GM11168 (cell line): ENCODE measurements around the gene CLTCL1.

Experiments used
- in situ Hi-C: fragments of 300-500 bp; cut with MboI; formaldehyde crosslinking; loops from one replicate; pipeline ENCODE4 v1.12.0; 2022; ENCODE audit warnings: low sequenced_read_pairs; ENCODE audit not compliant: unreplicated experiment

Gene CLTCL1

DNA sequence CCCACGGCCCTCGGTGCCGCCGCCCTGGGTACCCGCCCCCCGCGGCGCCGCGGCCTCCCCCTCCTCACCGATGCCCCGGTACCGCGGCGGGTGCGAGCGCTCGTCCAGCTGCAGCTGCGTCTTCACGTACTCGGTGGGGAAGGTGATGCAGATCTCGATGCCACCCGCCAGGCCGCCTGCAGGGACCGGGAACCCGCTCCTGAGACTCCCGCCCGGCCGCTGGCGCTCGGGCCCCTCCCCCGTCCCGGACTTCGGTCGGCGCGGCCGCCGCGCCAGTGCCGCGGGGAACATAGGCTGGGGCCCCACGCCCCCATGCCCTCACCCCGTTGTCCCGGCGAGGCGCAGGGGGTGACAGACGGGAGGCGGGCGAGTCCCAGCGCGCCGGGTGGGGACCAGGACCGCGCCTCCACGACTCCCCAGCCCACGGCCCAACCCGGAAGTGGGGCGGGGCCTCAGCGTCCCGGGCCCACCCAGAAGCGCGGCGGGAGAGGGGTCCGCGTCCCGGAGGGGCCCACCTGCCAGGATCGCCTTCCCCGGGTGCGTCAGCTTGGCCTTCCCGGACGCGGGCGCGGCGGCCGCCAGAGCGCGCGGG is 113.4 kb downstream of the CLTCL1 start:
- in situ Hi-C loops, result no loop called here

DNA sequence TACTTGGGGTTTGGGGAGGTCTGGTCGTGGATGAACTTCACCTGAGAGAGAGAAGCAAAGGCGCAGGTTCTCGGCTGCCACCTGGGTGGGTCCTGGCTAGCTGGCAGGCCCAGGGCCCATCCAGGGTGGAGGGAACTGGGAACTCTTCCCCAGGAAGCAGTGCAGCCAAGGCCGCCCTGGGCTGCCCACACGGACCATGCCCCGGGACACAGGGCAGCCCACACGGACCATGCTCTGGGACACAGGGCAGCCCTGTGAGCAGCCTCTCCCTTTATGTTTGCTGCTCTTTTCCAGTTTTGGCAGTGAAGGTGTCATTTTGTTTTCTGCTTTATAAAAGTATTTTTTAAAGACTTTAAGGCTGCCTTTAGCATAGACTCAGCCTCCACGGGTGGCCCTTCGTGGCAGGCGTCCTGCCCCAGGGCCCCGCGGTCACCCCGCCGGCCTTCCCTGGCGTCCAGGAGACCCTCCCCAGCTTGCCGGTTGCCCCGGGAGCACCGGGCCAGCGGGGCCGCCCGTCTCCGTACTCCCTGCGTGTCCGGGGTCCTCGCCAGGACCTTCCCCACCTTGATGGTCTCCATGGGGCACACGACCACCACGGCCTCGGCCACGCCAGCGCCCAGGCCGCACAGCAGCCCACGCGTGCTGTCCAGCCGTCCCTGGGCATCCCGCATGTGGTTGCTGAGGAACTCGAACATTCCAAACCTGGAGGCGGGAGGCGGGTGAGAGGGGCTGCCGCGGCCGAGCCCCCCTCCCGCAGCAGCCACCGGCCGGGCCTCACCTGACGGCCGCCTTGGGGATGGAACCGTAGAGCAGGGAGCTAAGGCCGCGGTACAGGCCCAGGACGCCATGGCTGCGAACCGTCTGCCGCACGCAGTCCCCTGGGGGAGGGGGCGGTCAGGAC is 114.1 kb downstream of the CLTCL1 start:
- in situ Hi-C loops, result no loop called here

DNA sequence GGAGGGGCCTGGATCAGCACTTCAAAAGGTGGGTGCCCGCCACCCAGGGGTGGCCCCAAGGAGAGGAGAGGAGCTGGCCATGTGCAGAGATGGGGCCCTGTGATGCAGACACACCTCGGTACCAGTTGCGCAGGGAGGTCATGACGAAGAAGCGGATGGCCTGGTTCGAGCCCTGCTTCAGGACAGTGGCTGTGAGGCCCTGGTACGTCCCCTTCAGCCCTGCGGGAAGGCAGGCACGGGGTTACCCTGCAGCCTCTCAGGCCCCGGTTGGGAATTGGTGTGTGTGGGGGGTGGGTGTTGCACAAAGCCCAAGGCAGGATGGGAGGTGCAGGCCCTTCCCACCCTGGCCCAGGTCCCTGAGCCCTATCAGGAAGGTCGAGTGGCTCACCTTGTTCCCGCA is 114.8 kb downstream of the CLTCL1 start:
- in situ Hi-C loops, result no loop called here

DNA sequence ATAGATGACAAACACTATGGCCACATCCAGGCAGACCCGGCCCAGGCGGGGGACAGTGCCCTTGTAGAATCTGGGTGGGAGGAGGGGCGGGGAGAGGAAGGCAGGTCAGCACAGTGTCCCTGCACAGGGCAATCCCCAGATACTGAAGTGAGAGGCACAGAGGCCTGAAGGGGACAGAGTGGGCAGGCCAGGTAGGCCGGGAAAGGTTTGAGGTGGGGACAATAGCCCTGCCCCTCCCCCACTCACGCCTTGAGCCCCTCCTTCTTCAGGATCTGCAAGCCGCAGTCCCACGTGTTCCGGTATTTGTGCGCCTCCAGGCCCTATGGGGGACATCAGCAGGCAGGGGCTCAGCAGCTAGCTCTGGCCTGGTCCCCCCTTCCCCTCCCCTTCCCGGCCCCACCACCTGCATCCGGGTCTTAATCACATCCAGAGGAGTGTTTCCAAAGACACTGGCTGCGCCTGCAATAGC is 115.3 kb downstream of the CLTCL1 start:
- in situ Hi-C loops, result no loop called here

- in situ Hi-C loops, result no loop called here
Observed at GRCh38 chr22:19175602-19176174, 115.8 kb downstream of the CLTCL1 start.

DNA sequence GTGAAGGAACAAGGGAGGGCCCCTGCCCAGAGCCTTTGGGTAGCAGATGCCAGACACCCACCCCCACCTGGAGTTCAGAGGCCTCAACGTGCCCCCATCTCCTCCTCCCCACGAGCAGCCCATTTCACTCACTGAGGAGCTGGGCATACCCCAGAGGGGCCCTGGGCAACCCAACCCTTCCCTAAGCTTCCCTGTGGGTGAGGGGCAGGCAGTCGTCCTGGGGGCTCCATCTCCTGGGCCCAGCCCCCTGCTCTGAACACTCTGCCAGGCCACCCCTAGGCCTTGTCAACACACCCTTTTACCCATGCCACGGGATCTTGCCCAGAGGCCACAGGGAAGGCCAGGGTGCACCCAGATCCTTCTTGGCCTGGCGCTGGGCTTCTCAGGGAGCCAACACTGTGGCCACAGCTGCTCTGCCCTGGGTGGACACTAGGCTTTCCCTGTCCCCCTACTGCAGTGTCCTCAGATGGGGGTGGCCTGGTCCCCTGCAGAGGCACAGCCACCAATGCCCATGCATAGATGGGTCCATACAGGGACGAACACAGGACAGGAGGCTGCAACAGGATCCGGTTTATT is 116.4 kb downstream of the CLTCL1 start:
- in situ Hi-C loops, result no loop called here

DNA sequence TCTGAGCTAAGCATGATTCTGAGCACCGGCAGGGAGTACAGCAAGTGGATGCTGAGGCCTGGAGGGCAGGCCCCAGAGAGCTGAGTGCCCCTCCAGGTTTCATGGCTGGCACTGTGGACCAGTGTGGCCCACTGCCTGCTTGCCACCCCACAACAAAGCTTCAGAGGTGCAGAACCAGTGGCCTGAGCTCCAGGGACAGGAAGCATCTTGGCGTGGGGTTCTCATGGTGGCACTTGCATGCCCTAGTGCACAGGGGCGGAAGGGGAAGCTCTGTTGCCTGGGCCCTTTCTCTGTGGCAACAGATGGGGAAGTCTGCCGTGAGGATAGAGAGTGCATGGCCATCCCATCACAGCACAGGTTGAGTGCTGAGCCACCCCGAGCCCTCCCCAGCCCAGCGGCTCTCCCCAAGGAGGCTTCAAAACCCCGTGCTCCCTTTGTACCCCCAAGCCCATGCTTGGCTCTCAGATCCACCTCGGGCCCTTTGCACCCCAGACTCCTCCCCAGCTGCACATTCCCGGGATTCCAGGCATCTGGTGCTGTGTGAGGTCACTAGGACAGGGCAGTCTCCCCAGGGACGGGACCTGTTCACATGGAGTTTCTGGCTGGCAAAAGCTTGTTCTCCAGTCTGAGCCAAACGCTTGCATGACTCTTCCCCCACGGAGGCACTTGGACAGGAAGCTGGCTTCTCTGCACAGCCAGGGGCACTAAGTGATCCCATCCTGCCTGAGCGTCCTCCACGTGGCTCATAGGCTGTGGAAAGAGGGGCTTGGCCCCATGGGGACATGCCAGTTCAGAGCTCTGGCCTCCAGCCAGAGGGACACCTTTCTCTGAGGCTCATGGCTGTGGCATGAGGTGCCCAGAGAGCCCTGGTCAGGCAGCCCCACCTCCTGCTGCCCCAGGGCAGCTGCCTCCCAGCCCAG is 117.2 kb downstream of the CLTCL1 start:
- in situ Hi-C loops, result no loop called here

GRCh38 chr22:19173047-19174035 is 118.2 kb downstream of the CLTCL1 start:
- in situ Hi-C loops, result no loop called here

- in situ Hi-C loops, result no loop called here
Observed at GRCh38 chr22:19172213-19173046, 119.1 kb downstream of the CLTCL1 start.

DNA sequence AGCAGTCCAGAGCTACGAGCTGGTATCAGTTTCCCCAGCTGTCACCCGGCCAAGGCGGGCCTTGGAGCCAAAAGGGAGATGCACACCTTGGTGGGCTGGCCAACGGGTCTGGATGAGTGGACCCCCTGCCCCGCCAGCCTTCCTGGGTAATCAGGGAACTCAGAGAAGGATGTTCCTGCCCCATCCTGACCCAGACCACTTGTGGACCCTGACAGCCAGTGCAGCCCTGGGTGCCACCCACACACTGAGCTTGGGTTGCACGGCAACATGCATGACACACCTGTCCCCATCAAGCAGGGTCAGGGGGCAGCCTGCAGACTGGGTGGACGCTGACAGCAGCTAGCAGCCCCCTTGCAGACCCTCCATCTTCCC is 121.6 kb downstream of the CLTCL1 start:
- in situ Hi-C loops, result no loop called here

DNA sequence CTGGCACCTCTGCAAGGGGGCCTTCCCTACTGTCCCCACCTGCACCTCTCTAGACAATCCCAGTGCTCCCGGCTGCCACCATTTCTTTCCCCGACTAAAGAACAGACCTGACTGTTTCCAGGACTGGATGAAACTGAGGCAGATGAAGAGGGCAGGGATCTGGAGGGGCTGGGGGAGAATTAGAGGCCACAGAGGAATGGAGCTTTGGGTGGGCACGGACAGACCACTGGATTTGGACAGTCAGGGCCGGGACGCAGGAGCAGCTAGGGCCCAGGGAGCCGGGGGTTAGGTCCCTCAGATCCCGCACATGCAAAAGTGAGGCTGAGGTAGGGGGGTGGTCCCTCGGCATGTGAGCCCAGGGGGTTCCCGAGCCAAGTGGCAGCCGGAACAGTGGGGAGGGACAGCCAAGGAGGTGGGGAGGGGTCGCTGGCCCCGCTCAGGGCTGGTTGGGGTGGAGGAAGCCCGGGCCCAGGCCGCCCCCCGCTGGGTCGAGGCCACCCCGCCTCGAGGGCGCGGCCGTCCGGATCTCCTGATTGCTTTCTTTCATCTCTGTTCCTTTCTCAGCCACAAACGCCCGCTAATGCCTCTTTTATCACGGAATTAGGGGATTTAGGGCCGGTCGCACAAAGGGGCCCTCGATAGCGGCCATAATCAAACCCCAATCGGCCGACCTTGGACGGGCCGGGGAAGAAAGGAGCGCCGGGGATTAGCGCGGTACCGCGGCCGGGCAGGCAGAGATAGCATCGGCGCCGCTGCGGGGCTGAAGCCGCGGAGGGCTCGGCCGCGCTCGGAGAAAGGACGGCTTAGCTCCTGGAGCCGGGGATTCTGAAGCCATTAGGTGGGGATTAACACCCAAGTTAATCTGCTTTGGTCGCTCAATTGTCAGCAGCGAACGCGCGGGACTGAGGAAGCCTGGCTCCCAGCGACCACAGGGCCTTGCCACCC is 122.2 kb downstream of the CLTCL1 start:
- in situ Hi-C loops, result no loop called here

DNA sequence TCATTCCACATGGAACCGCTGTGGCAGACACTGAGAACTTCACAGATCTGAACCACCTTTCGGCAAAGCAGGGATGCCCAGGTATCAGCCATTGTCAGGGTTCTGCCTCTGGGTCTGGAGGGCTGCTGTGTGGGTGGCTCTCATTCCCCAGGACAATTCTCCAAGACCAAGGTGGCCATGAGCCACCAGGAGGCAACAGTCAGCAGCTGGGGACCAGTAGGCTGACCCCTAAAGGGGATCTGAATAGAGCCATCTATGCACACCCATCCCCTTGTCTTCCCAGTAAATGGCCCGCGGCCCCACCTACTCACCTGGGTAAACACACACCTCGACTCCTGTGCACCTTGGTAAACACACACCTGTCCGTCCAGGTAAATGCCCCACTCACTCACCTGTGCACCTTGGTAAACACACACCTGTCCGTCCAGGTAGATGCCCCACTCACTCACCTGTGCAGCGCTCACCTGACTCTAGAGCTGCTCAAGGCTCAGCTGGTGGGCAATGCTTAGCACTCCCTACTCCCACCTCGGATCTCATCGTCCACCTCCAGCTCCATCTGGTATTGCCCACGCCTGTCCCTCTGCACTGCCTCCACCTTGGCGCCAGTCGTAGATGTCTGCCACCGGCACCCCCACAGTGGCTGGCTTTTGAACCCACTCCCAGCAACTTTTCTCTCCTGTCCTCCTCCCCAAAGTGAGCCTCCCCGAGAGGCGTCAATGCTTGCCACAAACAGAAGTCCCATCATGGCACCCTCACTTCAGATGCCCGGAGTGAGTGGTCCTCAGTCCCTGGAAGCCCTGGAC is 123.2 kb downstream of the CLTCL1 start:
- in situ Hi-C loops, result no loop called here

DNA sequence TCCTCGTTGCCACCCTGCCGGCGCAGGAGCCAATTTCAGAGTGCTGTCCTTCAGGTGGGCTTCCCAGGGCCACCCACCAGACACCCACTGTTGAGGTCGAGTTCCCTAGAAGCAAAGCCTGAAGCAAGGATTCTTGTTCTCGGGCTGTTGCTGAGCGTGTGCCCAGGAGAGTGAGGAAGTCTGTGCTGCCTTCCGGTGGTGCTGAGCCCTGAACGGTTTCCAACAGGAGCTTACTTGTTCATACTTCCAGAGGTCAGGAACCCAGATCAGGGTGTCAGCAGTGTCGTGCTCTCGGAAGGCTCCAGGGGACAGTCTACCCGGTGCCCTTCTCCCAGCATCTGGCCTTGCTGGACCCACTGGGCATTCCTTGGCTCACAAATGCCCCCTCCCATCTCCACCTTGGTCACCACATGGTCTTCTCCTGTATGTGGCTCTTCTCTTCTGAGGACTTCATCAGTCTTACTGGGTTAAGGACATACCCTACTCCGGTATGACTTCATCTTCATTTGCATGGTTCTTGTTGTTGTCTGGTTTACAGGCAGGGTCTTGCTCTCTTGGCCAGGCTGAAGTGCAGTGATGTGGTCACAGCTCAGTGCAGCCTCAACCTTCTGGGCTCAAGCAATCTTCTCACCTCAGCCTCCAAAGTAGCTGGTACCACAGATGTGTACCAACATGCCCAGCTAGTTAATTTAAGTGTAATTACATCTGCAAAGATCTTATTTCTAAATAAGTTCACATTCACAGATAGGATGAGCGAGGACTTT is 124.2 kb downstream of the CLTCL1 start:
- in situ Hi-C loops, result no loop called here

DNA sequence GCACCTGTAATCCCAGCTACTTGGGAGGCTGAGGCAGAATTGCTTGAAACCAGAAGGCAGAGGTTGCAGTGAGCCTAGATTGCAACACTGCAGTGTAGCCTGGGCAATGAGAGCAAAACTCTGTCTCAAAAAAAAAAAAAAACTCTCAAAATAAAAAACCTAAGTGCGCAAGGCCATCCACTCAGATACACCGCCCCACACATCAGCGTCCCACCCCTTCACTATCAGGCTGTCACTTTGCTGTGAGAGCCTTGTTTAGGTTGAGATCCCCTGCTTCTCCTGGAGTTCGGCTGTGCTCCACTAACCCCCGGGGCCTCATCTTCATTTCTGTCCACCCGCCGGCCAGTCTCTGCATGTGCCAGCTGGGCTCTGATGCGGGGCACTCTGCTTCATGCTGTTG is 125.1 kb downstream of the CLTCL1 start:
- in situ Hi-C loops, result no loop called here

- in situ Hi-C loops, result no loop called here
Observed at GRCh38 chr22:19164425-19164824, 127.1 kb downstream of the CLTCL1 start.
